Measurements from ENCODE around the gene COL11A2.

GRCh38 chr6:33161354-33162331, 30.6 kb downstream of the COL11A2 start:
- TF ChIP-seq EZH2 (IDR thresholded peaks at IDR 0.05; ENCODE audit: low read length, unreplicated experiment) (no peak), CTCF (conservative IDR thresholded peaks at IDR 0.05; ENCODE audit: low read depth, low read length) (peak; percentile 91), EZH2phosphoT487 (IDR thresholded peaks at IDR 0.05; ENCODE audit: borderline replicate concordance, low read length) (no peak)

All from PC-3 (cell line).